ENCODE measurements around the gene ANAPC13. TPM values are rescaled to one million over a fixed set of nuclear protein-coding genes. Genes with fewer than 3 reads are reported as not detected.

The ANAPC13 gene
- total and polyA plus RNA-seq, 8 donors = 63.5 to 103 (median 85.5) TPM

DNA sequence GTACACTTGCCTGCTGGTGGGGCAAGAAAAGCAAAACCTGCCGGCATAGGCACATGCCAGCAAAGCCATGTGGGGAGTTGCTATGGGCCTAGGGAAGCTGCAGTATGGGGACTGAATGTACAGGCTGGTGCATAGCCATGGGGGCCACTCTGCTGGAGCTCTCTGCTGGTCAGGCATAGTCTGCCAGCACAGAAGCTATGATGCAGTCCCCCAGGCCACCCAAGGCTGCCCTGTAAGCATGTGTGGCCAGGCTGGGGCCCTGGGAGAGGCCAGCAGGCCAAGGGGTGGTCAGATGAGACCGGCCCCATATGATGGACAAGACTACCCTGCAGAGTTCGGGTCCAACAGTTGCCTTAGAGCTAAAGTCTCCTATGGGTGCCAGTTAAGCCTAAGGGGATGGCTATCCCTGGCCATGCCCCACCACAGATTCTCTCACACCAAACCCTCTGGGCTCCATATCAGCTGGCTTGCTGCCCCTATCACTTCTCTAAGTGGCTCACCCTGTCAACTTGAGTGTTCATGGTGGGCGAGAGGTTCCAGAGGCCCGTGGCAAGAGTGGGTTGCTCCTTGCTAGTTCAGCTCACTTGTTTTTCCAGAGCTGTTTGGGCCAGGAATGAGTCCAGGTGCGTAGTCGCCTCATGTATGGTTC, 41.9 kb upstream of the ANAPC13 start:
- TF ChIP-seq, protein P1, sequence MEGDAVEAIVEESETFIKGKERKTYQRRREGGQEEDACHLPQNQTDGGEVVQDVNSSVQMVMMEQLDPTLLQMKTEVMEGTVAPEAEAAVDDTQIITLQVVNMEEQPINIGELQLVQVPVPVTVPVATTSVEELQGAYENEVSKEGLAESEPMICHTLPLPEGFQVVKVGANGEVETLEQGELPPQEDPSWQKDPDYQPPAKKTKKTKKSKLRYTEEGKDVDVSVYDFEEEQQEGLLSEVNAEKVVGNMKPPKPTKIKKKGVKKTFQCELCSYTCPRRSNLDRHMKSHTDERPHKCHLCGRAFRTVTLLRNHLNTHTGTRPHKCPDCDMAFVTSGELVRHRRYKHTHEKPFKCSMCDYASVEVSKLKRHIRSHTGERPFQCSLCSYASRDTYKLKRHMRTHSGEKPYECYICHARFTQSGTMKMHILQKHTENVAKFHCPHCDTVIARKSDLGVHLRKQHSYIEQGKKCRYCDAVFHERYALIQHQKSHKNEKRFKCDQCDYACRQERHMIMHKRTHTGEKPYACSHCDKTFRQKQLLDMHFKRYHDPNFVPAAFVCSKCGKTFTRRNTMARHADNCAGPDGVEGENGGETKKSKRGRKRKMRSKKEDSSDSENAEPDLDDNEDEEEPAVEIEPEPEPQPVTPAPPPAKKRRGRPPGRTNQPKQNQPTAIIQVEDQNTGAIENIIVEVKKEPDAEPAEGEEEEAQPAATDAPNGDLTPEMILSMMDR (IDR thresholded peaks at IDR 0.05) = no peak
- intact Hi-C loops (cut with DNase I) = no loop called here
- Histone ChIP-seq H3K9me3 (peaks cover 0 to 31% of the 10 kb centered on the region in 2 donors), H3K36me3 (peaks cover 0 to 3% of the 10 kb centered on the region in 2 donors), H3K4me1 (no peaks in the 10 kb centered on the region), H3K27me3 (no peaks in the 10 kb centered on the region), H3K4me3 (no peak overlapping the region), H3K27ac (no peak overlapping the region)
- ATAC-seq = no peak
- DNase-seq = peak in 1 of 4 donors; percentile 60

DNA sequence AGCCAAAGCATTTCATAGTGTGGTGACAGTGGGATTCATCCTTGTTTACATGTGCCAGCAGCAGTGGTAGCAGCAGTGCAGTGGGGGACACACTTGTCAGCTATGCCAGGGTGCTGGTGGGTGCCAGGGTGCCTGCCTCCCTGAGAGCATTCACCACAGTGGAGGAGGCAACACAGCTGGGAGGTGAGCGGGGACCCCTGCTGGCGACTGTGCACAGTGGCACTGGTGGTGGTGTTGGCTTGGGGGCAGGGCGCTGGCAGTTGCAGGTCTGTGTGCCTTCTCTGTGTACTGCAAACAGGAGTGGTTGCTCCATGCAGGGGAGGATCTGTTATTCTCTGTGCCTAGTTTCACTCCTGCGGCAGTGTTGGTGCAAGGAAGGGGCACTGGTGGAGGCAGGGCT, 41.3 kb upstream of the ANAPC13 start:
- H3K4me3 ChIP-seq = no peak overlapping the region
- H3K27me3 ChIP-seq = no peaks in the 10 kb centered on the region
- no peaks in the 10 kb centered on the region for H3K4me1 ChIP-seq
- TF ChIP-seq, protein P1 (IDR thresholded peaks at IDR 0.05) = peak in 1 of 2 donors; percentile 10
- H3K36me3 ChIP-seq = peaks cover 0 to 4% of the 10 kb centered on the region in 2 donors
- H3K27ac ChIP-seq = no peak overlapping the region
- peak; percentile 27 for ATAC-seq
- peaks cover 0 to 37% of the 10 kb centered on the region in 2 donors for H3K9me3 ChIP-seq
- intact Hi-C loops (cut with DNase I) = no loop called here
- DNase-seq = peak in 1 of 4 donors; percentile 77

DNA sequence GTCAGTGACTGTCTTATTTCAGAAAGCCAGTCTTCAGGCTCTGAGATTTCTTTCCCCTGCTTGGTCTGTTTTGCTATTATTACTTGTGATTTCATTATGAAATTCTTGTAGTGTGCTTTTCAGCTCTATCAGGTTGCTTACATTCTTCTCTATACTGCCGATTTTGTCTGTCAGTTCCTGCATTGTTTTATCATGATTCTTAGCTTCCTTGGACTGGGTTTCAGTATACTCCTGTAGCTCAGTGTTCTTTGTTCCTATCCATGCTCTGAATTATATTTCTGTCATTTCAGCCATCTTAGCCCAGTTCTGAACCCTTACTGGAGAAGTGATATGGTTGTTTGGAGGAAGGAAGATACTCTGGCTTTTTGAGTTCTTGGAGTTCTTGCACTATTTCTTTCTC, 40.5 kb upstream of the ANAPC13 start:
- ATAC-seq (no peak), DNase-seq (no peak)
- Histone ChIP-seq H3K4me3 (no peak overlapping the region), H3K9me3 (peaks cover 0 to 38% of the 10 kb centered on the region in 2 donors), H3K4me1 (no peaks in the 10 kb centered on the region), H3K36me3 (peaks cover 0 to 4% of the 10 kb centered on the region in 2 donors), H3K27me3 (no peaks in the 10 kb centered on the region), H3K27ac (no peak overlapping the region)
- TF ChIP-seq, protein P1 (IDR thresholded peaks at IDR 0.05) = no peak
- intact Hi-C loops (cut with DNase I) = no loop called here

DNA sequence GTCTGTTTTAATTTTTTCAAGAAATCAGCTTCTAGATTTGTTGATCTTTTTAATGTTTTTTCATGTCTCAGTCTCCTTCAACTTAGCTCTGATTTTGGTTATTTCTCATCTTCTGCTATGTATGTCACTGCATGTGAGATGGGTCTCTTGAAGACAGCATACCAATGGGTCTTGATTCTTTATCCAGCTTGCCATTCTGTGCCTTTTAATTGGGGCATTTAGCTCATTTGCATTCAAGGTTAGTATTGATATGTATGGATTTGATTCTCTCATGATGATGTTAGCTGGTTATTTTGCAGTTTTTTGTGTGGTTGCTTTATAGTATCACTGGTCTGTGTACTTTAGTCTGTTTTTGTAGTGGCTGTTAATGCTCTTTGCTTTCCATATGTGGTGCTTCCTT, 39.5 kb upstream of the ANAPC13 start:
- no peaks in the 10 kb centered on the region for H3K27me3 ChIP-seq
- H3K9me3 ChIP-seq = peaks cover 0 to 38% of the 10 kb centered on the region in 2 donors
- intact Hi-C loops (cut with DNase I) = no loop called here
- DNase-seq (no peak), ATAC-seq (no peak)
- H3K4me3 ChIP-seq = no peak overlapping the region
- H3K4me1 ChIP-seq = no peaks in the 10 kb centered on the region
- no peak overlapping the region for H3K27ac ChIP-seq
- TF ChIP-seq, protein P1 (IDR thresholded peaks at IDR 0.05) = no peak
- H3K36me3 ChIP-seq = peaks cover 0 to 4% of the 10 kb centered on the region in 2 donors

DNA sequence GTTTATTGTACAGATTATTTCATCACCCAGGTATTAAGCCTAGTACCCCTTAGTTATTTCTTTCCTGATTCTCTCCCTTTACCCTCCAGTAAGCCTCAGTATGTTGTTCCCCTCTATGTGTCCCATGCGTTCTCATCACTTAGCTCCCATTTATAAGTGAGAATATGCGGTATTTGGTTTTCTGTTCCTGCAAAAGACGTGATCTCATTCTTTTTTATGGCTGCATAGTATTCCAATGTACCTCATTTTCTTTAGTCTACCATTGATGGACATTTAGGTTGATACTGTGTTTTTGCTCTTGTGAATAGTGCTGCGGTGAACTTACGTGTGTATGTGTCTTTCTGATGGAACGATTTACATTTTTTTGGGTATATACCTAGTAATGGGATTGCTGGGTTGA, 36.8 kb upstream of the ANAPC13 start:
- Histone ChIP-seq H3K27me3 (no peaks in the 10 kb centered on the region), H3K36me3 (peaks cover 0 to 4% of the 10 kb centered on the region in 2 donors), H3K9me3 (peaks cover 0 to 42% of the 10 kb centered on the region in 2 donors), H3K4me3 (no peak overlapping the region), H3K4me1 (peaks cover 0 to 9% of the 10 kb centered on the region in 2 donors), H3K27ac (no peak overlapping the region)
- TF ChIP-seq, protein P1 (IDR thresholded peaks at IDR 0.05) = no peak
- intact Hi-C loops (cut with DNase I) = no loop called here
- ATAC-seq (no peak), DNase-seq (no peak)
